Measurements from ENCODE around the gene ZP3. TPM values are rescaled to one million over a fixed set of nuclear protein-coding genes. Genes with fewer than 3 reads are reported as not detected.
"Not testable (repeated sequence)": the region's sequence is repeated elsewhere in the genome, so short reads cannot be mapped to it uniquely, and the experiment has no call there.

Gene ZP3
- total RNA-seq (2014; rRNA removed; shearing (Covaris generic)) = 2.0 and 3.8 TPM in 2 replicates

GRCh38 chr7:76424413-76425111 is at the start of gene ZP3:
Gene ZP3 (plus strand): TSS chr7:76424950. CDS start chr7:76424965, 15 bp downstream.
- DNase-seq (ENCODE audit: low read depth) = no peak

GRCh38 chr7:76375251-76375650 is 49.5 kb upstream of the ZP3 start:
- no peak for DNase-seq (ENCODE audit: low read depth)

GRCh38 chr7:76377186-76377918 is 47.4 kb upstream of the ZP3 start:
- DNase-seq (ENCODE audit: low read depth) = no peak

- no peak for DNase-seq (ENCODE audit: low read depth)
Observed at GRCh38 chr7:76380623-76380966, 44.2 kb upstream of the ZP3 start.

DNA sequence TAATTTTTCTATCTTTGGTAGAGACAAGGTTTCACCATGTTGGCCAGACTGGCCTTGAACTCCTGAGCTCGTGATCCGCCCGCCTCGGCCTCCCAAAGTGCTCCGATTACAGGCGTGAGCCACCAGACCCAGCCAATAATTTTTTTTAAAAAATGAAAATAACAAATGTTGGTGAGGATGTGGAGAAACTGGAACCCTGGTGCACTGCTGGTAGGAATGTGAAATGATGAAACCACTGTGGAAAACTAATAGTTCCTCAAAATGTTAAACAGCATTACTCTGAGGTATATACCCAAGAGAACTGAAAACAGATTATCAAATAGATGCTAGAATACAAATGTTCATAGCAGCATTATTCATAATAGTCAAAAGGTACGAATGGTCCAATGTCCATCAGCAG is 42.9 kb upstream of the ZP3 start:
- no peak for DNase-seq (ENCODE audit: low read depth)

DNA sequence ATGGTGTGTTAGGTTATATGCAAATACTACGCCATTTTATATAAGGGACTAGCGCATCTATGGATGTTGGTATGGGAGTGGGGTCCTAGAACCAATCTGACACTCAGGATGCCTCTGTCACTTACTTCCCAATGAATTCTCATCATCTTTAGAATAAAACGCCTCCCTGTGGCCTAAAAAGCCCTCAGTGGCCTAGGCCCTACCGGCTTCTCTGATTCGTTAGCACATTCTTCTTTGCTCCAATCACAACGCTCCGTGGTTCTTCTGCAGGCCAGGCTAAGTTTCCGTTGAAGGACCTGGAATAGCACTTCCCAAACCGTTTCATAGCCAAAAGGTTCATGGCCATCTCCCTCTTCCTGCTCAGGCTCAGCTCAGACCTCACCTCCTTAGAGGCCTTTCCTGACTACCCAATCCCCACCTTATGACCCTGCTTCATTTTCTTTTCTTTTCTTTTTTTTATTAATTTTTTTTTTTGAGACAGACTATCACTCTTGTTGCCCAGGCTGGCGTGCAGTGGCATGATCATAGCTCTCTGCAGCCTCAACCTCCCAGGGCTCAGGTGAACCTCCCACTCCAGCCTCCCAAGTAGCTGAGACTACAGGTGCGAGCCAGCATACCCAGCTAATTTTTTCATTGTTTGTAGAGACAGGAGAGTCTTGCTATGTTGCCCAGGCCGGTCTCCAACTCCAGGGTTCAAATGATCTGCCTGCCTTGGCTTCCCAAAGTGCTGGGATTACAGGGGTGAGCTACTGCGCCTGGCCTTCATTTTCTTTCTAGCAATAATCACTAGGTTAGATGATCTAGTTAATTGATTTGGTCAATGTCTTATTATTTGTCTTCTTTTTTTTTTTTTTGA is 41.4 kb upstream of the ZP3 start:
- no peak for DNase-seq (ENCODE audit: low read depth)

- DNase-seq (ENCODE audit: low read depth) = no peak
Observed at GRCh38 chr7:76386691-76387260, 38.0 kb upstream of the ZP3 start.

DNA sequence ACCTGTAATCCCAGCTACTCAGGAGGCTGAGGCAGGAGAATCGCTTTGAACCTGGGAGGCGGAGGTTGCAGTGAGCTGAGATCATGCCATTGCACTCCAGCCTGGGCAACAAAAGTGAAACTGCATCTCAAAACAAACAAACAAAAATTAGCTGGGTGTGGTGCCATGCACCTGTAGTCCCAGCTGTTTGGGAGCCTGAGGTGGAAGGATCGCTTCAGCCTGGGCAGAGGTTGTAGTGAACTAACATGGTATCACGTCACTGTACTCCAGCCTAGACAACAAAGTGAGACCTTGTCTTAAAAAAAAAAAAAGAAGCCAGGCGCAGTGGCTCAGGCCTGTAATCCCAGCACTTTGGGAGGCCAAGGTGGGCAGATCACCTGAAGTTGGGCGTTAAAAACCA is 37.0 kb upstream of the ZP3 start:
- DNase-seq (ENCODE audit: low read depth) = not testable (repeated sequence)

DNA sequence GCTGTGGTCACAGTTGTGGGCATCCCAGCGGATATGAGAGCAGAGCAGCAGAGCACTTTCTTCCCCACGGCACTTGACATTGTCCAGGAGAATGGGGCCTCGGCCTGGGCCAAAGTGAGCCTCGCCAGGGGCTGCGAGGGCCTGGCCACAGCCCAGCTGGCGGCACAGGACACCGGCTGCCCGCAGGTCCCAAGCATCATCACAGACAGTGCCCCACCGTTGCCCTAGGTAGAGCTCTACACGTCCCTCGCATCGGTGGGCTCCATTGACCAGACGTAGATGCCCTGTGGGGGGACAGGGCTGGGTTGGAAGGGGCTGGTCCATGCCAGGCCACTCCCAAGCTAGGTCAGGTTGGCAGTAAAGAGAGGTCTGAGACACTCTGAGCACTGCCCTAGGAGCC is 34.7 kb upstream of the ZP3 start:
- DNase-seq (ENCODE audit: low read depth) = no peak

- no peak for DNase-seq (ENCODE audit: low read depth)
Observed at GRCh38 chr7:76392531-76393115, 32.1 kb upstream of the ZP3 start.

- peak; percentile 87 for DNase-seq (ENCODE audit: low read depth)
Observed at GRCh38 chr7:76393116-76394031, 31.4 kb upstream of the ZP3 start.

GRCh38 chr7:76394957-76395356 is 29.8 kb upstream of the ZP3 start:
- no peak for DNase-seq (ENCODE audit: low read depth)

GRCh38 chr7:76395605-76395964 is 29.2 kb upstream of the ZP3 start:
- not testable (repeated sequence) for DNase-seq (ENCODE audit: low read depth)

DNA sequence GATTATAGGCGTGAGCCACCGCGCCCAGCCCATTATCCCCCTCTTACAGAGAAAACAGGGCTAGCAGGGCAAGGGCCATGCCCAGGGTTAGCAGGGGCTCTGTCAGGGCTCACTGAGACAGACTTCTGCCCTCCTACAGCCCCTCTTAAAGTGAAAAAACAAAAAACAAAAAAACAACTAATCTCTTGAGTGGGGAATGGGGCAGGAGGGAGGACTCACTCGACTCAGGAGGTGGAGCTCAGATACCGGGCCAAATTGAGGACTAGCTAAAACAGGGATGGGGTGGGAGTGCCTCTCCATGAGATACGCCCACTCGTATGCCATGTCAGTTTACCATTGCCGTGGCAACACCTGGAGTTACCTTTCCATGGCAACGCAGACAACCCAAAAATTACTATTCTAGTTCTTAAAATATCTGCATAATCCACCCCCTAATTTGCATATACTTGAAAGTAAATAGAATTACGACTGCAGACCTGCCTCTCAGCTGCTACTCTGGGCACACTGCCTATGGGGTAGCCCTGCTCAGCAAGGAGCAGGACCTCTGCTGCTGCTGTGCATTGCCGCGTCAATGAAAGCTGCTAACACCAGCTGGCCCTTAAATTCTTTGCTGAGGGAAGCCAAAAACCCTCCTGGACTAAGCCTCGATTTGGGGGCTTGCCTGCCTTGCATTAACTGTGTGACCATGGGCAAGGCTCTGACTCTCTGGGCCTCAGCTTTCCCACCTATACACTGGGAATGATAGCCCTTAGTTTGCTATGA is 28.6 kb upstream of the ZP3 start:
- DNase-seq (ENCODE audit: low read depth) = no peak

DNA sequence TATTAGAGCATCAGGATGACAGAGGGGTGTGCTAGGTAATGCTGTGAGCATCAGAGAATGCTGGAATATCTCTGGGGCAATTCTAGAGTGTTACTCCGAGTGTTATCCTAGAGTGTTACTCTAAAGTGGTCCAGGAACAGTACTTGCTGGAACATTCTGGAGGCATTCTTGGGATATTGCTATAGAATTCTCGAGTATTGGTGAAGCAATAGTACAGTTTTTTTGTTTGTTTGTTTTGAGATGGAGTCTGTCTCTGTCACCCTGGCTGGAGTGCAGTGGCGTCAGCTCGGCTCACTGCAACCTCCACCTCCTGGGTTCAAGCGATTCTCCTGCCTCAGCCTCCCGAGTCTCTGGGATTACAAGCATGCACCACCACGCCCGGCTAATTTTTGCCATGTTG is 27.9 kb upstream of the ZP3 start:
- DNase-seq (ENCODE audit: low read depth) = no peak

GRCh38 chr7:76397409-76398183 is 27.2 kb upstream of the ZP3 start:
- peak; percentile 81 for DNase-seq (ENCODE audit: low read depth)

- no peak for DNase-seq (ENCODE audit: low read depth)
Observed at GRCh38 chr7:76400248-76400647, 24.5 kb upstream of the ZP3 start.

- not testable (repeated sequence) for DNase-seq (ENCODE audit: low read depth)
Observed at GRCh38 chr7:76403097-76403496, 21.7 kb upstream of the ZP3 start.

DNA sequence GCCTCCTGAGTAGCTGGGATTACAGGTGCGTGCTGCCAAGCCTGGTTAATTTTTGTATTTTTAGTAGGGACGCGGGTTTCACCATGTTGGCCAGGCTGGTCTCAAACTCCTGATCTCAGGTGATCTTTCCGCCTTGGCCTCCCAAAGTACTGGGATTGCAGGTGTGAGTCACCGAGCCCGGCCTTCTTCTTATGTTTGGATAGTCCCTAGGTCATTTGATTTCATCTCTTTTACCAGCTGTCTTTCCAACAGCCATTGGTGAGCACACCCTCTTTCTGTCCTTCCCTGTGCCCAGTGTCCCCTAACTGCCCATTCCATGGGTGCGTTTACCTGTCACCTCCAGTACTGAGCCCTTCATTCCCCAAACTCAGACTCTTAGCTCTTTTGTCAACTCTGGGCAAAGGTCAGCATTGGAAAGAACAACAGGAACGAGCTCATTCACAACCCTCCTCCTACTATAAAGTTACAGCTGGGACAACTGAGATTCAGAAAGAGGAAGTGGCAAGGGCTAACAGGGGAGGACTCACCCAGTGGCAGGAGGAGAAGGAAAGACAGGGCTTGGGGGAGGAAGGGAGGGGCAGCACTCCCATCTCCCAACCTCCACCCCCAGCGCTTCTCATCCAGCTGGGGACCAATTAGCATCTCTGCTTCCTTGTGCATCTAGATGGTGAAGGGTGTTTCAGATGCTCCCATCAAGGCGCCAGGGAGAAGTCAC is 20.8 kb upstream of the ZP3 start:
- DNase-seq (ENCODE audit: low read depth) = no peak
